Right lobe of liver (tissue), 6 donors: ENCODE data around the gene FXYD6. TPM values are rescaled to one million over a fixed set of nuclear protein-coding genes. Genes with fewer than 3 reads are reported as not detected.
A peak's percentile ranks its signal among the peaks of the same experiment; 100 is the strongest.

Source experiments
- ATAC-seq, 4 donors: fragments of 200-7000 bp; cut with Tn5 transposase; one replicate each; pipeline ENCODE4 v1.9.1; 2020; ENCODE audit warnings: mild to moderate bottlenecking in 4 of 4, moderate library complexity in 4 of 4
- DNase-seq, 3 donors: peaks; one replicate each; pipeline ENCODE4 v3.0.0-alpha.2; 2020
- H3K27ac ChIP-seq, 3 donors: fragments of 200-600 bp; one replicate each; pipeline ENCODE4 v1.8.0; 2022
- H3K27me3 ChIP-seq, 2 donors: fragments of 200-600 bp; one replicate each; pipeline ENCODE4 v1.8.0; 2022
- H3K36me3 ChIP-seq, 4 donors: fragments of 200-600 bp; sonication (generic) in 1 of 4; one replicate each; pipeline versions ENCODE4 v1.5.1 to v1.8.0; 2017 to 2022; ENCODE audit warnings: control low read depth in 1 of 4
- H3K4me1 ChIP-seq, 4 donors: fragments of 200-600 bp; sonication (generic) in 1 of 4; one replicate each; pipeline versions ENCODE4 v1.5.1 to v1.8.0; 2017 to 2022; ENCODE audit warnings: control low read depth in 1 of 4
- H3K4me3 ChIP-seq, 3 donors: fragments of 200-600 bp; one replicate each; pipeline ENCODE4 v1.8.0; 2022
- H3K9me3 ChIP-seq, 4 donors: fragments of 200-600 bp; sonication (generic) in 1 of 4; one replicate each; pipeline versions ENCODE4 v1.5.1 to v1.8.0; 2017 to 2022; ENCODE audit warnings: control low read depth in 1 of 4
- CTCF ChIP-seq, 4 donors: fragments of 200-600 bp in 3 of 4; fragments of 450-650 bp in 1 of 4; IDR thresholded peaks; one replicate each; pipeline versions ENCODE4 v1.5.1 to v1.8.0; 2016 to 2022; ENCODE audit warnings: antibody characterized with exemption in 4 of 4, mild to moderate bottlenecking in 2 of 4
- POLR2A ChIP-seq: fragments of 450-650 bp; IDR thresholded peaks from one replicate; pipeline ENCODE4 v1.6.1; 2017; ENCODE audit warnings: antibody characterized with exemption, mild to moderate bottlenecking
- WGBS: methylation state at CpG from one replicate; pipeline ENCODE4 v1.1.6; 2018; ENCODE audit warnings: low coverage, low lambda C conversion rate; ENCODE audit not compliant: insufficient coverage; ENCODE audit errors: missing lambda C conversion rate; 5-methylcytosine and 5-hydroxymethylcytosine counted together
- intact Hi-C, 2 donors: fragments of 100-400 bp; cut with DNase I; formaldehyde crosslinking; loops; one replicate each; pipeline versions ENCODE4 v1.11.2 to v1.14.1; 2022
- total RNA-seq, 6 experiments: library from RNA; depleted of rRNA in 2 of 6; stranded (reverse); fragments of >200 nt in 2 of 6; fragmentation: NEBNext Ultra II Directional in 3 of 6; extraction: Animal tissue kit (Norgen Biotek cat#: 25700) in 3 of 6; gene quantifications; one replicate each; pipeline versions ENCODE4 v1.1.0 to v1.2.4, GENCODE V29; 2016 to 2023
- donor health status: DM: no; HTN: yes; CAD: no.
- donor health status: DM: no; HTN: no; CAD: no.
- donor health status: DM: no; HTN: no; CAD: no.
- donor health status: DM: no; HTN: yes; CAD: no.
- donor health status: DM: no; HTN: yes; CAD: no.

Gene FXYD6
- total RNA-seq, 6 experiments from 2014 or later, result 4.9 to 14.4 (median 8.9) TPM

GRCh38 chr11:117862753-117863152 is 13.7 kb downstream of the FXYD6 start:
- ATAC-seq (no peak), DNase-seq (no peak)
- Histone ChIP-seq H3K9me3 (no peaks in the 10 kb centered on the region), H3K36me3 (no peaks in the 10 kb centered on the region), H3K4me3 (no peak overlapping the region), H3K4me1 (no peaks in the 10 kb centered on the region), H3K27me3 (no peaks in the 10 kb centered on the region), H3K27ac (peak overlapping the region in 2 of 3 donors; percentile 60 to 74)
- no CpG with 5 or more reads among the region's 1 CpG for WGBS
- intact Hi-C loops, result no loop called here
- TF ChIP-seq CTCF (IDR thresholded peaks at IDR 0.05) (no peak), POLR2A (no peak)

- no peaks in the 10 kb centered on the region for H3K36me3 ChIP-seq
- no peaks in the 10 kb centered on the region for H3K4me1 ChIP-seq
- ATAC-seq (peak in 1 of 4 donors; percentile 21), DNase-seq (peak in 1 of 3 donors; percentile 37)
- TF ChIP-seq POLR2A, result no peak
- no peak for TF ChIP-seq CTCF (IDR thresholded peaks at IDR 0.05)
- H3K27me3 ChIP-seq, result no peaks in the 10 kb centered on the region
- peak overlapping the region; percentile 60 to 74 (median 66) for H3K27ac ChIP-seq
- intact Hi-C loops, result no loop called here
- WGBS, result 48% methylated on average over 7 of the region's 12 CpGs
- no peaks in the 10 kb centered on the region for H3K9me3 ChIP-seq
- H3K4me3 ChIP-seq, result no peak overlapping the region
These were observed 14.3 kb downstream of the FXYD6 start for GRCh38 chr11:117862019-117862725.

DNA sequence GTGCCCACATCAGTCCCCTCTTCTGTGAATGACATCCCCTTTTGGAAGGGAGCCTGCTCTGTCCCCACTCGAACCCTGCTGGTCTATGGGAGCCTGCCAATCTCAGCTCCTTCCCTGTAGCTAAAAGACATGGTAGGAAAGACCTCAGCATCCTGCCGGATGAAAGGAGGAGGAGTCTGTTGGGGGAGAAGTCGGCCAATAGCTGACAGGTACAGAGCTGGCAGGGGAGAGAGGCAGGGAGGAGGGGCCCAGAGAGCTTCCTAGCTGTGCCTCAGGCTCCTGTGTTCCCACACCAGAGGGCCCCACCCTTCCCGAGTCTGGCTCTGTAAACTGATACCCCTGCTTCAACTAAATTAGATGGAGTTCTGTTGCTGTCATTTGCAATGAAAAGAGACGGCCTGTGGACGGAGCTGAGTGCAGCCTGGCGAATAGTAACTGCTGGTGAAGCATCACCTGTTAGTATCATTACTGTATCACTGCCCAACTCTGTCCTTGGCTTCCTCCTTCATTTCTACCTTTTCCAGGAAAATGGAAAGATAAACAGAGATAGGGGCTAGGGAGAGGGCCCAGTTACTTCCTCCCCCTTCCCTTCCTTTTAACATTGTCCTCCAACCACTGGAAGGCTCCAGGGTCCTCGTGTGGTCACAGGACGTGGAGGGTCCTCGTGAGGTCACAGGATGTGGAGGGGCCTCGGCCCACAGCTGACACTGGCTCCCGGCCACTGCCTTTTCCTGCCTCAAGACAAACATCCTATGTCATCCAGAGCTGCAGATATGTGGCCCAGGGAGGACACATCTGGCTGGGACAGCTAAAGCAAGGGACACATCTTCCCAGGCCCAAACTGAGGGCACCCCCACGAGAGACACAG is 15.1 kb downstream of the FXYD6 start:
- intact Hi-C loops, result no loop called here
- no peak for TF ChIP-seq POLR2A
- no peak for TF ChIP-seq CTCF (IDR thresholded peaks at IDR 0.05)
- no peaks in the 10 kb centered on the region for H3K27me3 ChIP-seq
- H3K9me3 ChIP-seq, result no peaks in the 10 kb centered on the region
- H3K36me3 ChIP-seq, result no peaks in the 10 kb centered on the region
- no peak overlapping the region for H3K4me3 ChIP-seq
- DNase-seq, result peak in 2 of 3 donors; percentile 52 to 58
- H3K27ac ChIP-seq, result peak overlapping the region; percentile 60 to 74 (median 66)
- H3K4me1 ChIP-seq, result no peaks in the 10 kb centered on the region
- WGBS, result 26% methylated on average over 13 of the region's 13 CpGs
- peak; percentile 80 to 88 (median 80) for ATAC-seq

DNA sequence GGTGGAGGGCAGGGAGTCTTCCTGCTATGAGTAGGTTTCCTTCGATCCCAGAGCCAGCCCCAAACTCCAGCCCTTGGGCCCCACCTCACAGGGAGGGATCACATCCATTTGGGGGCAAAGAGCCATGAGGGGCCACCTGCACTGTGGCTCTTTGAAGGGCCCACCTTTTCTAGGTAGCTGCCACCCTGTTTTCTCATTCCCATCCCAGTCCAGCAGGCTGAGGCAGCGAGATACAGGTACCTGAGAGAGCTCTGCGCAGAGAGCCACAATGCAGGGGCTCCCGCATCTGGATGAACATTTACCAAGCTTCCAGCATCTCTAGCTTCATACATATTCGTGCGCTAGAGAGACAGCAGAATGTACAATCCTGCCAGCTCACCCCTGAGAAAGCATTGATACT is 16.3 kb downstream of the FXYD6 start:
- WGBS, result 80% methylated on average over 1 of the region's 6 CpGs

More for the DNA sequence above, 16.3 kb downstream of the FXYD6 start:
- ATAC-seq, result no peak
- no peaks in the 10 kb centered on the region for H3K36me3 ChIP-seq
- no peaks in the 10 kb centered on the region for H3K9me3 ChIP-seq
- H3K27me3 ChIP-seq, result no peaks in the 10 kb centered on the region
- no peak overlapping the region for H3K27ac ChIP-seq
- DNase-seq, result peak in 1 of 3 donors; percentile 21
- no peak overlapping the region for H3K4me3 ChIP-seq
- TF ChIP-seq POLR2A (no peak), CTCF (IDR thresholded peaks at IDR 0.05) (no peak)
- intact Hi-C loops, result no loop called here
- no peaks in the 10 kb centered on the region for H3K4me1 ChIP-seq
